SK-N-SH (cell line): ENCODE measurements around the gene TBX21. TPM values are rescaled to one million over a fixed set of nuclear protein-coding genes. Genes with fewer than 3 reads are reported as not detected.

Experiments used
- CTCF ChIA-PET: fragments of 300-600, 350-600 bp; formaldehyde crosslinking; extraction: SDS; loops from one replicate; lab custom pipeline; 2021; lab: Yijun Ruan, JAX
- POLR2A ChIA-PET: fragments of 350-600 bp; sonication (Branson Sonifier 250); formaldehyde crosslinking; extraction: SDS; loops from one replicate; lab custom pipeline; 2020; ENCODE audit warnings: antibody characterized with exemption, inconsistent platforms; lab: Yijun Ruan, JAX
- DNase-seq: peaks from one replicate; pipeline ENCODE4 v3.0.0; 2012
- H2AFZ ChIP-seq: fragments of 200-600 bp; sonication (generic); 2 replicates; pipeline ENCODE4 v1.8.1; 2016; ENCODE audit warnings: antibody characterized with exemption, mild to moderate bottlenecking, low read depth
- H3F3A ChIP-seq: fragments of 200-600 bp; sonication (generic); replicated peaks from 2 replicates; pipeline ENCODE3; 2016; ENCODE audit warnings: antibody characterized with exemption, mild to moderate bottlenecking; ENCODE audit not compliant: insufficient read depth
- H3K27ac ChIP-seq, 2 experiments: fragments of 200-500 bp in 1 of 2; fragments of 200-600 bp in 1 of 2; sonication (Bioruptor generic) in 1 of 2; sonication (generic), shearing (Covaris generic) in 1 of 2; 2 replicates each; pipeline versions ENCODE4 v1.5.1 to v1.6.1; 2014 to 2016; ENCODE audit warnings: low read depth in 2 of 2, inconsistent platforms in 1 of 2, low read length in 1 of 2, mild to moderate bottlenecking in 1 of 2, mixed read lengths in 1 of 2
- H3K27me3 ChIP-seq: fragments of 200-600 bp; sonication (generic), shearing (Covaris generic); 2 replicates; pipeline ENCODE4 v1.6.1; 2016; ENCODE audit warnings: mixed run types; ENCODE audit not compliant: insufficient read depth
- H3K36me3 ChIP-seq, 2 experiments: fragments of 200-500 bp in 1 of 2; fragments of 200-600 bp in 1 of 2; sonication (Bioruptor generic) in 1 of 2; sonication (generic) in 1 of 2; replicated peaks in 1 of 2; 2 replicates each; pipeline versions ENCODE3 to v1.5.1; 2014 to 2016; ENCODE audit warnings: low read length in 1 of 2, mild to moderate bottlenecking in 1 of 2; ENCODE audit not compliant: insufficient read depth in 2 of 2, control insufficient read depth in 1 of 2
- H3K4me1 ChIP-seq, 2 experiments: fragments of 200-500 bp in 1 of 2; fragments of 200-600 bp in 1 of 2; sonication (Bioruptor generic) in 1 of 2; sonication (generic), shearing (Covaris generic) in 1 of 2; 2 replicates each; pipeline versions ENCODE4 v1.5.1 to v1.6.1; 2014 to 2016; ENCODE audit warnings: low read depth in 1 of 2, low read length in 1 of 2, mixed run types in 1 of 2; ENCODE audit not compliant: insufficient read depth in 2 of 2, control insufficient read depth in 1 of 2
- H3K4me2 ChIP-seq: fragments of 200-600 bp; sonication (generic), shearing (Covaris generic); 2 replicates; pipeline ENCODE4 v1.6.1; 2017; ENCODE audit warnings: mixed run types
- H3K4me3 ChIP-seq, 2 experiments: fragments of 200-500 bp in 1 of 2; fragments of 200-600 bp in 1 of 2; sonication (Bioruptor generic) in 1 of 2; sonication (generic), shearing (Covaris generic) in 1 of 2; 2 replicates each; pipeline versions ENCODE4 v1.5.1 to v1.8.1; 2014 to 2016; ENCODE audit warnings: low read depth in 2 of 2, inconsistent platforms in 1 of 2, low read length in 1 of 2, mild to moderate bottlenecking in 1 of 2, mixed read lengths in 1 of 2, moderate library complexity in 1 of 2
- H3K79me2 ChIP-seq: fragments of 200-600 bp; sonication (generic); 2 replicates; pipeline ENCODE4 v1.8.1; 2017; ENCODE audit warnings: mild to moderate bottlenecking; ENCODE audit not compliant: insufficient read depth
- H3K9ac ChIP-seq: fragments of 200-600 bp; sonication (generic); 2 replicates; pipeline ENCODE4 v1.6.1; 2017; ENCODE audit warnings: mixed run types
- H3K9me2 ChIP-seq: fragments of 200-600 bp; sonication (generic); 2 replicates; pipeline ENCODE4 v1.6.1; 2017; ENCODE audit warnings: mixed run types
- H3K9me3 ChIP-seq: fragments of 200-600 bp; sonication (generic); 2 replicates; pipeline ENCODE4 v1.6.1; 2017; ENCODE audit warnings: mixed run types, mild to moderate bottlenecking, moderate library complexity
- H4K20me1 ChIP-seq: fragments of 200-600 bp; sonication (generic); 2 replicates; pipeline ENCODE4 v1.6.1; 2017; ENCODE audit warnings: mild to moderate bottlenecking, mixed run types; ENCODE audit not compliant: insufficient read depth
- ELF1 ChIP-seq: IDR thresholded peaks from 2 replicates; pipeline ENCODE4 v1.4.0; 2012
- IRF3 ChIP-seq: fragments of 150-350 bp; IDR thresholded peaks from 2 replicates; pipeline ENCODE4 v1.6.1; 2016; ENCODE audit warnings: mild to moderate bottlenecking, low read depth, low read length
- MEF2A ChIP-seq: IDR thresholded peaks from 2 replicates; pipeline ENCODE4 v1.4.0; 2012; ENCODE audit warnings: low read depth, borderline replicate concordance
- NRF1 ChIP-seq: IDR thresholded peaks from 2 replicates; pipeline ENCODE4 v1.6.1; 2012; ENCODE audit warnings: low read depth, mild to moderate bottlenecking, low read length
- POLR2AphosphoS5 ChIP-seq: IDR thresholded peaks from 2 replicates; pipeline ENCODE4 v1.6.1; 2012; ENCODE audit warnings: low read depth, low read length
- RAD21 ChIP-seq: IDR thresholded peaks from 2 replicates; pipeline ENCODE4 v1.6.1; 2012; ENCODE audit warnings: mild to moderate bottlenecking, low read length
- RXRA ChIP-seq: IDR thresholded peaks from 2 replicates; pipeline ENCODE4 v1.4.0; 2012; ENCODE audit warnings: low read depth, mild to moderate bottlenecking, borderline replicate concordance
- SIN3A ChIP-seq: IDR thresholded peaks from 2 replicates; pipeline ENCODE4 v1.6.1; 2012; ENCODE audit warnings: low read depth, mild to moderate bottlenecking, low read length, moderate library complexity, borderline replicate concordance
- TCF12 ChIP-seq: IDR thresholded peaks from 2 replicates; pipeline ENCODE4 v1.4.0; 2012
- TEAD4 ChIP-seq: IDR thresholded peaks from 2 replicates; pipeline ENCODE4 v1.4.0; 2012; ENCODE audit warnings: mild to moderate bottlenecking, borderline replicate concordance; ENCODE audit not compliant: insufficient read depth
- USF2 ChIP-seq: fragments of 150-350 bp; IDR thresholded peaks from 2 replicates; pipeline ENCODE4 v1.6.1; 2017; ENCODE audit warnings: antibody characterized with exemption, low read length, low read depth, borderline replicate concordance
- ZBTB33 ChIP-seq: IDR thresholded peaks from 2 replicates; pipeline ENCODE4 v1.4.0; 2012; ENCODE audit warnings: low read depth, borderline replicate concordance
- WGBS: methylation state at CpG from one replicate; pipeline ENCODE4 v1.1.6; 2017; ENCODE audit warnings: low lambda C conversion rate; 5-methylcytosine and 5-hydroxymethylcytosine counted together
- polyA plus RNA-seq, 3 experiments: library from polyadenylated mRNA; depleted of rRNA; stranded (reverse); fragments of >200 nt; gene quantifications; 2 replicates each; pipeline ENCODE4 v1.2.3, GENCODE V29; 2012
- TF ChIP-seq, protein P1 (sequence below): fragments of 200-600 bp; sonication (generic); IDR thresholded peaks from 2 replicates; pipeline ENCODE4 v1.6.1; 2017; ENCODE audit warnings: antibody characterized with exemption, mild to moderate bottlenecking, moderate library complexity
- TF ChIP-seq, protein P2 (sequence below): IDR thresholded peaks from 2 replicates; pipeline ENCODE4; 2012

The TBX21 gene
- polyA plus RNA-seq, 1 of the 3 experiments (the other 2 are of a cell fraction), result not detected

DNA sequence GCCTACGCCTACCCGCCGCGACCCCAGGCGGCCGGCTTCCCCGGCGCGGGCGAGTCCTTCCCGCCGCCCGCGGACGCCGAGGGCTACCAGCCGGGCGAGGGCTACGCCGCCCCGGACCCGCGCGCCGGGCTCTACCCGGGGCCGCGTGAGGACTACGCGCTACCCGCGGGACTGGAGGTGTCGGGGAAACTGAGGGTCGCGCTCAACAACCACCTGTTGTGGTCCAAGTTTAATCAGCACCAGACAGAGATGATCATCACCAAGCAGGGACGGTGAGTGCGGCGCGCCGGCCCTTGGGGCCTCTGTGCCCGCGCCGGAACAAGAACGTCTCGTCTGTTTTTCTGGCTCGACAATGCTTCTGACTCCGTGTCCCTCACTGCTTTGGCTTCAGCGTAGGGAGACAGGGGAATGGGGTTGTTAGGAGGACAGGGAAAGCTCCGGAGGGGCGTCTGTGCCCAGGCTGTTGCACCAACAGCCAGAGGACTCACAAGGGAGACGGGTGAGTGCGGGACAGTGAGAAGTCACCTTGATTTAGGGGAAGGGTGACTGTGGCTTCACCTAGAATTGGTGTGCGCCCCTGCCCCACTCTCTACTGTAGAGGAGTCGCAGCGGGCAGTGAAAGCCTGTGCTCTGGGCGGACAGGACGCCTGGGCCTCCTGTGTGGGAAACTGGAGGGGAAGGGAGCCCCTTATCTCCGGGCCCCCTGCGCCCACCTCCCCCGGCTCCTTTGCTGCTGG, 806 bp downstream of the TBX21 start (continued):
- TF ChIP-seq RXRA, result no peak
- TF ChIP-seq IRF3, result no peak

GRCh38 chr17:47735139-47735464, 2.1 kb downstream of the TBX21 start:
- peaks cover 6% of the 10 kb centered on the region for H3F3A ChIP-seq
- H4K20me1 ChIP-seq, result 0 out of 2 replicates have a peak, but pooled peaks cover 6% of the 10 kb centered on the region
- peaks cover 0 to 10% of the 10 kb centered on the region in 2 experiments; a peak in 1 of 4 replicates for H3K4me1 ChIP-seq
- no peak overlapping the region for H3K9ac ChIP-seq
- TF ChIP-seq, protein P1, sequence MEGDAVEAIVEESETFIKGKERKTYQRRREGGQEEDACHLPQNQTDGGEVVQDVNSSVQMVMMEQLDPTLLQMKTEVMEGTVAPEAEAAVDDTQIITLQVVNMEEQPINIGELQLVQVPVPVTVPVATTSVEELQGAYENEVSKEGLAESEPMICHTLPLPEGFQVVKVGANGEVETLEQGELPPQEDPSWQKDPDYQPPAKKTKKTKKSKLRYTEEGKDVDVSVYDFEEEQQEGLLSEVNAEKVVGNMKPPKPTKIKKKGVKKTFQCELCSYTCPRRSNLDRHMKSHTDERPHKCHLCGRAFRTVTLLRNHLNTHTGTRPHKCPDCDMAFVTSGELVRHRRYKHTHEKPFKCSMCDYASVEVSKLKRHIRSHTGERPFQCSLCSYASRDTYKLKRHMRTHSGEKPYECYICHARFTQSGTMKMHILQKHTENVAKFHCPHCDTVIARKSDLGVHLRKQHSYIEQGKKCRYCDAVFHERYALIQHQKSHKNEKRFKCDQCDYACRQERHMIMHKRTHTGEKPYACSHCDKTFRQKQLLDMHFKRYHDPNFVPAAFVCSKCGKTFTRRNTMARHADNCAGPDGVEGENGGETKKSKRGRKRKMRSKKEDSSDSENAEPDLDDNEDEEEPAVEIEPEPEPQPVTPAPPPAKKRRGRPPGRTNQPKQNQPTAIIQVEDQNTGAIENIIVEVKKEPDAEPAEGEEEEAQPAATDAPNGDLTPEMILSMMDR, result no peak
- TF ChIP-seq USF2, result no peak
- TF ChIP-seq RAD21, result no peak
- TF ChIP-seq TEAD4, result no peak
- TF ChIP-seq SIN3A, result no peak
- TF ChIP-seq ELF1, result no peak
- no peak for TF ChIP-seq RXRA
- no peak for TF ChIP-seq TCF12
- TF ChIP-seq POLR2AphosphoS5, result no peak
- TF ChIP-seq, protein P2, sequence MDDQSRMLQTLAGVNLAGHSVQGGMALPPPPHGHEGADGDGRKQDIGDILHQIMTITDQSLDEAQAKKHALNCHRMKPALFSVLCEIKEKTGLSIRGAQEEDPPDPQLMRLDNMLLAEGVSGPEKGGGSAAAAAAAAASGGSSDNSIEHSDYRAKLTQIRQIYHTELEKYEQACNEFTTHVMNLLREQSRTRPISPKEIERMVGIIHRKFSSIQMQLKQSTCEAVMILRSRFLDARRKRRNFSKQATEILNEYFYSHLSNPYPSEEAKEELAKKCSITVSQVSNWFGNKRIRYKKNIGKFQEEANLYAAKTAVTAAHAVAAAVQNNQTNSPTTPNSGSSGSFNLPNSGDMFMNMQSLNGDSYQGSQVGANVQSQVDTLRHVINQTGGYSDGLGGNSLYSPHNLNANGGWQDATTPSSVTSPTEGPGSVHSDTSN, result no peak
- no peak for TF ChIP-seq ZBTB33
- TF ChIP-seq MEF2A, result no peak
- no peak for TF ChIP-seq NRF1
- TF ChIP-seq IRF3, result no peak
- ChIA-PET CTCF (interaction anchor here (1.1 to 13.6 kb wide), 5 partner anchors 9 to 71 kb away, joined by 3 to 211 read pairs (median 20); partner anchors contain the start of gene TBKBP1), POLR2A (no interaction called here)
- H3K27ac ChIP-seq, result no peak overlapping the region
- DNase-seq, result no peak
- no peaks in the 10 kb centered on the region for H3K9me2 ChIP-seq
- H3K4me2 ChIP-seq, result no peak overlapping the region
- H3K4me3 ChIP-seq, result no peak overlapping the region
- H2AFZ ChIP-seq, result no peak overlapping the region
- H3K36me3 ChIP-seq, result no peaks in the 10 kb centered on the region
- WGBS, result 38% methylated on average over 3 of the region's 3 CpGs
- H3K79me2 ChIP-seq, result no peaks in the 10 kb centered on the region
- H3K9me3 ChIP-seq, result no peaks in the 10 kb centered on the region
- H3K27me3 ChIP-seq, result peaks cover 86% of the 10 kb centered on the region
